SK-N-SH (cell line): ENCODE data around the gene PLD2. TPM values are rescaled to one million over a fixed set of nuclear protein-coding genes. Genes with fewer than 3 reads are reported as not detected.

Experiments
- CTCF ChIA-PET: fragments of 300-600, 350-600 bp; formaldehyde crosslinking; extraction: SDS; loops from one replicate; lab custom pipeline; 2021; lab: Yijun Ruan, JAX
- POLR2A ChIA-PET: fragments of 350-600 bp; sonication (Branson Sonifier 250); formaldehyde crosslinking; extraction: SDS; loops from one replicate; lab custom pipeline; 2020; ENCODE audit warnings: antibody characterized with exemption, inconsistent platforms; lab: Yijun Ruan, JAX
- DNase-seq: peaks from one replicate; pipeline ENCODE4 v3.0.0; 2012
- H2AFZ ChIP-seq: fragments of 200-600 bp; sonication (generic); 2 replicates; pipeline ENCODE4 v1.8.1; 2016; ENCODE audit warnings: antibody characterized with exemption, mild to moderate bottlenecking, low read depth
- H3F3A ChIP-seq: fragments of 200-600 bp; sonication (generic); replicated peaks from 2 replicates; pipeline ENCODE3; 2016; ENCODE audit warnings: antibody characterized with exemption, mild to moderate bottlenecking; ENCODE audit not compliant: insufficient read depth
- H3K27ac ChIP-seq, 2 experiments: fragments of 200-500 bp in 1 of 2; fragments of 200-600 bp in 1 of 2; sonication (Bioruptor generic) in 1 of 2; sonication (generic), shearing (Covaris generic) in 1 of 2; 2 replicates each; pipeline versions ENCODE4 v1.5.1 to v1.6.1; 2014 to 2016; ENCODE audit warnings: low read depth in 2 of 2, inconsistent platforms in 1 of 2, low read length in 1 of 2, mild to moderate bottlenecking in 1 of 2, mixed read lengths in 1 of 2
- H3K27me3 ChIP-seq: fragments of 200-600 bp; sonication (generic), shearing (Covaris generic); 2 replicates; pipeline ENCODE4 v1.6.1; 2016; ENCODE audit warnings: mixed run types; ENCODE audit not compliant: insufficient read depth
- H3K36me3 ChIP-seq, 2 experiments: fragments of 200-500 bp in 1 of 2; fragments of 200-600 bp in 1 of 2; sonication (Bioruptor generic) in 1 of 2; sonication (generic) in 1 of 2; replicated peaks in 1 of 2; 2 replicates each; pipeline versions ENCODE3 to v1.5.1; 2014 to 2016; ENCODE audit warnings: low read length in 1 of 2, mild to moderate bottlenecking in 1 of 2; ENCODE audit not compliant: insufficient read depth in 2 of 2, control insufficient read depth in 1 of 2
- H3K4me1 ChIP-seq, 2 experiments: fragments of 200-500 bp in 1 of 2; fragments of 200-600 bp in 1 of 2; sonication (Bioruptor generic) in 1 of 2; sonication (generic), shearing (Covaris generic) in 1 of 2; 2 replicates each; pipeline versions ENCODE4 v1.5.1 to v1.6.1; 2014 to 2016; ENCODE audit warnings: low read depth in 1 of 2, low read length in 1 of 2, mixed run types in 1 of 2; ENCODE audit not compliant: insufficient read depth in 2 of 2, control insufficient read depth in 1 of 2
- H3K4me2 ChIP-seq: fragments of 200-600 bp; sonication (generic), shearing (Covaris generic); 2 replicates; pipeline ENCODE4 v1.6.1; 2017; ENCODE audit warnings: mixed run types
- H3K4me3 ChIP-seq, 2 experiments: fragments of 200-500 bp in 1 of 2; fragments of 200-600 bp in 1 of 2; sonication (Bioruptor generic) in 1 of 2; sonication (generic), shearing (Covaris generic) in 1 of 2; 2 replicates each; pipeline versions ENCODE4 v1.5.1 to v1.8.1; 2014 to 2016; ENCODE audit warnings: low read depth in 2 of 2, inconsistent platforms in 1 of 2, low read length in 1 of 2, mild to moderate bottlenecking in 1 of 2, mixed read lengths in 1 of 2, moderate library complexity in 1 of 2
- H3K79me2 ChIP-seq: fragments of 200-600 bp; sonication (generic); 2 replicates; pipeline ENCODE4 v1.8.1; 2017; ENCODE audit warnings: mild to moderate bottlenecking; ENCODE audit not compliant: insufficient read depth
- H3K9ac ChIP-seq: fragments of 200-600 bp; sonication (generic); 2 replicates; pipeline ENCODE4 v1.6.1; 2017; ENCODE audit warnings: mixed run types
- H3K9me2 ChIP-seq: fragments of 200-600 bp; sonication (generic); 2 replicates; pipeline ENCODE4 v1.6.1; 2017; ENCODE audit warnings: mixed run types
- H3K9me3 ChIP-seq: fragments of 200-600 bp; sonication (generic); 2 replicates; pipeline ENCODE4 v1.6.1; 2017; ENCODE audit warnings: mixed run types, mild to moderate bottlenecking, moderate library complexity
- H4K20me1 ChIP-seq: fragments of 200-600 bp; sonication (generic); 2 replicates; pipeline ENCODE4 v1.6.1; 2017; ENCODE audit warnings: mild to moderate bottlenecking, mixed run types; ENCODE audit not compliant: insufficient read depth
- CHD2 ChIP-seq: fragments of 150-350 bp; IDR thresholded peaks from 2 replicates; pipeline ENCODE4 v1.6.1; 2018; ENCODE audit warnings: low read length; ENCODE audit not compliant: partially characterized antibody
- CTCF ChIP-seq: fragments of 200-600 bp; sonication (generic); IDR thresholded peaks from 2 replicates; pipeline ENCODE4 v1.6.1; 2017; ENCODE audit warnings: antibody characterized with exemption, mild to moderate bottlenecking, moderate library complexity
- EP300 ChIP-seq, 2 experiments: IDR thresholded peaks; 2 replicates each; pipeline versions ENCODE4 v1.4.0 to v1.6.1; 2012; ENCODE audit warnings: borderline replicate concordance in 1 of 2, low read depth in 1 of 2, low read length in 1 of 2
- FOSL2 ChIP-seq: IDR thresholded peaks from 2 replicates; pipeline ENCODE4 v1.4.0; 2012; ENCODE audit warnings: low read depth, mild to moderate bottlenecking, moderate library complexity, borderline replicate concordance
- FOXM1 ChIP-seq: IDR thresholded peaks from 2 replicates; pipeline ENCODE4 v1.4.0; 2012; ENCODE audit warnings: low read depth, mild to moderate bottlenecking
- MEF2A ChIP-seq: IDR thresholded peaks from 2 replicates; pipeline ENCODE4 v1.4.0; 2012; ENCODE audit warnings: low read depth, borderline replicate concordance
- MXI1 ChIP-seq: IDR thresholded peaks from 2 replicates; pipeline ENCODE4 v1.6.1; 2012; ENCODE audit warnings: mild to moderate bottlenecking, low read depth, low read length, improper control_type of control experiment
- PBX3 ChIP-seq: IDR thresholded peaks from 2 replicates; pipeline ENCODE4; 2012
- RCOR1 ChIP-seq: fragments of 150-350 bp; IDR thresholded peaks from 2 replicates; pipeline ENCODE4 v1.6.1; 2017; ENCODE audit warnings: antibody characterized with exemption, low read length
- RXRA ChIP-seq: IDR thresholded peaks from 2 replicates; pipeline ENCODE4 v1.4.0; 2012; ENCODE audit warnings: low read depth, mild to moderate bottlenecking, borderline replicate concordance
- TAF1 ChIP-seq: IDR thresholded peaks from 2 replicates; pipeline ENCODE4 v1.6.1; 2012; ENCODE audit warnings: low read depth, mild to moderate bottlenecking, low read length, moderate library complexity, borderline replicate concordance
- TEAD4 ChIP-seq: IDR thresholded peaks from 2 replicates; pipeline ENCODE4 v1.4.0; 2012; ENCODE audit warnings: mild to moderate bottlenecking, borderline replicate concordance; ENCODE audit not compliant: insufficient read depth
- USF1 ChIP-seq: IDR thresholded peaks from 2 replicates; pipeline ENCODE4 v1.4.0; 2012; ENCODE audit warnings: low read depth, borderline replicate concordance
- YY1 ChIP-seq: IDR thresholded peaks from 2 replicates; pipeline ENCODE4 v1.4.0; 2012; ENCODE audit warnings: low read depth, mild to moderate bottlenecking
- WGBS: methylation state at CpG from one replicate; pipeline ENCODE4 v1.1.6; 2017; ENCODE audit warnings: low lambda C conversion rate; 5-methylcytosine and 5-hydroxymethylcytosine counted together
- polyA plus RNA-seq, 3 experiments: library from polyadenylated mRNA; depleted of rRNA; stranded (reverse); fragments of >200 nt; gene quantifications; 2 replicates each; pipeline ENCODE4 v1.2.3, GENCODE V29; 2012

Gene PLD2
- polyA plus RNA-seq, 1 of the 3 experiments (the other 2 are of a cell fraction), result 42.5 TPM

- no peak for DNase-seq
- H3K79me2 ChIP-seq, result peaks cover 29% of the 10 kb centered on the region
- no peak overlapping the region for H3K9ac ChIP-seq
- no peak for TF ChIP-seq MXI1
- no peak for TF ChIP-seq YY1
- no peak for TF ChIP-seq TEAD4
- no peak for TF ChIP-seq MEF2A
- no peak for TF ChIP-seq RCOR1
- no peak for TF ChIP-seq RXRA
- no peak for TF ChIP-seq USF1
- H3K27ac ChIP-seq, result no peak overlapping the region
- POLR2A ChIA-PET, result no interaction called here
- H2AFZ ChIP-seq, result no peak overlapping the region
- peaks cover 18 to 33% of the 10 kb centered on the region in 2 experiments for H3K4me1 ChIP-seq
- no peaks in the 10 kb centered on the region for H3K9me2 ChIP-seq
- H3K4me2 ChIP-seq, result no peak overlapping the region
- H3K27me3 ChIP-seq, result no peaks in the 10 kb centered on the region
- CTCF ChIA-PET, result no interaction called here
- no peaks in the 10 kb centered on the region for H3K36me3 ChIP-seq
- H3F3A ChIP-seq, result no peaks in the 10 kb centered on the region
- H3K4me3 ChIP-seq, result no peak overlapping the region
- H3K9me3 ChIP-seq, result no peaks in the 10 kb centered on the region
- WGBS, result 96% methylated on average over 9 of the region's 9 CpGs
- H4K20me1 ChIP-seq, result no peaks in the 10 kb centered on the region
Measured at GRCh38 chr17:4860651-4861050, 53.7 kb downstream of the PLD2 start.

- Histone ChIP-seq H3K4me2 (no peak overlapping the region), H3K9me2 (no peaks in the 10 kb centered on the region), H3K27me3 (no peaks in the 10 kb centered on the region), H3K4me1 (peaks cover 18 to 32% of the 10 kb centered on the region in 2 experiments), H2AFZ (no peak overlapping the region), H3K79me2 (peaks cover 33% of the 10 kb centered on the region), H3K9me3 (no peaks in the 10 kb centered on the region), H3K36me3 (no peaks in the 10 kb centered on the region), H3K9ac (no peak overlapping the region), H3K4me3 (no peak overlapping the region), H3F3A (no peaks in the 10 kb centered on the region), H3K27ac (no peak overlapping the region), H4K20me1 (no peaks in the 10 kb centered on the region)
- POLR2A ChIA-PET, result no interaction called here
- TF ChIP-seq CHD2 (no peak), USF1 (no peak)
- no peak for DNase-seq
- 97% methylated on average over 16 of the region's 16 CpGs for WGBS
- CTCF ChIA-PET, result interaction anchor here (1.2 kb wide), 1 partner anchor 71 kb away, joined by 4 read pairs; no protein-coding TSS in a partner anchor
Measured at GRCh38 chr17:4861052-4861451, 54.1 kb downstream of the PLD2 start.

GRCh38 chr17:4862720-4863119 is 55.8 kb downstream of the PLD2 start:
- no peaks in the 10 kb centered on the region for H3F3A ChIP-seq
- no peak for TF ChIP-seq CTCF
- no peak for TF ChIP-seq FOXM1
- TF ChIP-seq TAF1, result no peak
- no peak for TF ChIP-seq EP300 (IDR thresholded peaks at IDR 0.05; ENCODE audit: borderline replicate concordance in 1 of 2, low read depth in 1 of 2, low read length in 1 of 2)
- TF ChIP-seq MXI1, result no peak
- no peak for TF ChIP-seq FOSL2
- TF ChIP-seq PBX3, result no peak
- no peak for TF ChIP-seq RCOR1
- TF ChIP-seq YY1, result no peak
- H3K9ac ChIP-seq, result no peak overlapping the region
- H4K20me1 ChIP-seq, result no peaks in the 10 kb centered on the region
- H3K4me2 ChIP-seq, result no peak overlapping the region
- H3K79me2 ChIP-seq, result peaks cover 27% of the 10 kb centered on the region
- DNase-seq, result no peak
- no peaks in the 10 kb centered on the region for H3K9me2 ChIP-seq
- ChIA-PET CTCF (no interaction called here), POLR2A (no interaction called here)
- H3K4me1 ChIP-seq, result peaks cover 15 to 17% of the 10 kb centered on the region in 2 experiments
- no peaks in the 10 kb centered on the region for H3K27me3 ChIP-seq
- no peaks in the 10 kb centered on the region for H3K9me3 ChIP-seq
- H3K36me3 ChIP-seq, result no peaks in the 10 kb centered on the region
- H3K4me3 ChIP-seq, result no peak overlapping the region
- no peak overlapping the region for H3K27ac ChIP-seq
- WGBS, result 94% methylated on average over 4 of the region's 4 CpGs
- no peak overlapping the region for H2AFZ ChIP-seq
